Astrocyte (in vitro differentiated cells and primary cell): ENCODE results near the gene ITPR2.

Source experiments
- CTCF ChIP-seq: IDR thresholded peaks from 2 replicates; pipeline ENCODE4 v1.5.1; 2011; ENCODE audit warnings: low read depth, mild to moderate bottlenecking, inconsistent platforms, low read length, moderate library complexity; ENCODE audit not compliant: insufficient read depth
- EZH2 ChIP-seq: IDR thresholded peaks from 2 replicates; pipeline ENCODE4 v1.6.1; 2012; ENCODE audit warnings: mild to moderate bottlenecking, low read length, inconsistent platforms; ENCODE audit not compliant: insufficient read depth

DNA sequence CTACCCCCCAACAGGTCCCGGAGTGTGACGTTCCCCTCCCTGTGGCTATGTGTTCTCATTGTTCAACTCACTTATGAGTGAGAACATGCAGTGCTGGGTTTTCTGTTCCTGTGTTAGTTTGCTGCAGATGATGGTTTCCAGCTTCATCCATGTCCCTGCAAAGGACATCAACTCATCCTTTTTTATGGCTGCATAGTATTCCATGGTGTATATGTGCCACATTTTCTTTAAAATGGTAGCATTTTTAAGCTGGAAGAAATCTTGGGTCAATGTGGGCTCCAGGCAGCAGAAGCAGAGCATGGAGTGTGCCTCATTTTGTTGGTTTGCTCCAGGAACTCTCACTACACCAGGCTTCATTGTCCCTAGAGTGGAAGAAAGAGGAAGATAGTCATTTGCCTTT, 47.6 kb upstream of the ITPR2 start:
- TF ChIP-seq CTCF = no peak
- no peak for TF ChIP-seq EZH2
